Occipital lobe (tissue), 2 donors: Measurements from ENCODE around the gene OR2F2. TPM values are rescaled to one million over a fixed set of nuclear protein-coding genes. Genes with fewer than 3 reads are reported as not detected.

Experiments used
- DNase-seq: peaks from one replicate; lab custom pipeline; 2025; lab: John Stamatoyannopoulos, UW
- total RNA-seq: library from RNA; depleted of rRNA; stranded (reverse); fragments of >200 nt; gene quantifications from one replicate; pipeline ENCODE4 v1.2.3, GENCODE V29; 2014

The OR2F2 gene
- total RNA-seq, 1 donor from 2014 or later = not detected

DNA sequence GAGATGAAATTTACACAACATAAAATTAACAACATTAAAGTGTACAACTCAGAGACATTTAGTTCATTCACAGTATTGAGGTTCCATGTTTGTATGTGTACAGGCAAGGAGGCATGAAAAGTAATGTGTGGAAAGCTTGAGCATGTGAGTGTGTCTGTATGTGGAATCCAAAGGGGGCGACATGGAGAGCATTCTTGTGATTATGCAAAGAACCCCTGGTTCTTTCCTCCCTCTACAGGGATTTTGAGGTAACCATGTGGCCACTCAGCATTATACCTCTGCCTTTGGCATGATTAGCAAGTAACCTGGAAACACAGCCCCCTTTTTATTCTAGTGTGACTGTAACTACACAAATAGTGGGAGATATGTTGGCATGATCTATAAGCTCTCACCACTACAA lies 40.6 kb downstream of the OR2F2 start:
- no peak for DNase-seq

DNA sequence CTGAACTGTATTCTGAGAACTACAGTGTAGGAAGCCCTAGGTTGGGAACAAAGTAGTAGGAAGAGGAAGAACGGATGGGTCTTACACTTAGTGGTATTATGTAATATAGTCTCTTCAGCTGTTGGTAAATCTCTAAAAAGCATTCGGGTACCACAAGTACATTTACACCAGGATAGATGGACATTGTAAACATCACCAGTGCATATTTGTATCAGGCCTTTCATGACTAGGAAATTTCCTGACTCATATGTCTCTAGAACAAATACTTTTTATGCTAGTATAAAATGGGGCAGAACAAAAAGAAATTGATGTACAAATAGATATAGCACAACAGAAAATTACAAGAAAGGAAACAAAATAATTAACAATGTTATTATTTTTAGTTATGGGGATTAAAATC lies 43.6 kb downstream of the OR2F2 start:
- no peak for DNase-seq

DNA sequence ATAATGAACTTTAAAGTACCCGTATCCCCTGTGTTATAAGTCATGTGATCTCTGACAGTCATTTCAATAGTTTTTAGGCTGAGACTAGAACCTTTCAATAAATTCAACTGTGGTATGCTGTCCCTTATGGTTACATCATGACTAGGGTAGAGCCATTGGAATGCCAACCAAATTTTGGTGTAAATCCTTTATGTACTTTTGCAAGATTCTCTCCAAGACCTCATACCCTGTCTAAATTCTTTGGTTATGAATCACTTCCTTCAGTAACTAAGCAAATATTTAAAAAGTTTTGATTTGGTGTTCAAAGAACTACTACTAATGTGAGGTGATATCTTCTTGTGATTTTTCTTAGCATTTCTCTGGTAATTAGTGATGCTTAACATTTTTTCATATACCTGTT lies 44.3 kb downstream of the OR2F2 start:
- DNase-seq = no peak

DNA sequence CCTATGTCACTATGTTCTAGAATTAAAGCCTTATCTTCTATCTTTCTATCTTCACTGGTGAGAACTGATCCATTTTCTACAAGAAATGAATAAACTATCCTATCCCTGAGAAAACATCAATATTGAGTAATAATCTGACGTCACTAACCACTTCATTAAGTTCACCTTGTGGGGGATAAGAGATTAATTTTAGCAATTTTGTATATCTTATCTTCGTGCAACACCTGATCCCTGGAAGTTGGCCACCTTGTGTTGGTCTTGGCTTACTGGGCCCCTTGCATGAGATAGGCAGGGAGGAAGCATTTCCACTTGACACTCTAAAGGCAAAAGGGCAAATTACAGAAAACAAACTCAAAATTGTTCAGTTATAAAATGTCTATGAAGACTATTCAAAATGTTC lies 45.0 kb downstream of the OR2F2 start:
- no peak for DNase-seq

DNA sequence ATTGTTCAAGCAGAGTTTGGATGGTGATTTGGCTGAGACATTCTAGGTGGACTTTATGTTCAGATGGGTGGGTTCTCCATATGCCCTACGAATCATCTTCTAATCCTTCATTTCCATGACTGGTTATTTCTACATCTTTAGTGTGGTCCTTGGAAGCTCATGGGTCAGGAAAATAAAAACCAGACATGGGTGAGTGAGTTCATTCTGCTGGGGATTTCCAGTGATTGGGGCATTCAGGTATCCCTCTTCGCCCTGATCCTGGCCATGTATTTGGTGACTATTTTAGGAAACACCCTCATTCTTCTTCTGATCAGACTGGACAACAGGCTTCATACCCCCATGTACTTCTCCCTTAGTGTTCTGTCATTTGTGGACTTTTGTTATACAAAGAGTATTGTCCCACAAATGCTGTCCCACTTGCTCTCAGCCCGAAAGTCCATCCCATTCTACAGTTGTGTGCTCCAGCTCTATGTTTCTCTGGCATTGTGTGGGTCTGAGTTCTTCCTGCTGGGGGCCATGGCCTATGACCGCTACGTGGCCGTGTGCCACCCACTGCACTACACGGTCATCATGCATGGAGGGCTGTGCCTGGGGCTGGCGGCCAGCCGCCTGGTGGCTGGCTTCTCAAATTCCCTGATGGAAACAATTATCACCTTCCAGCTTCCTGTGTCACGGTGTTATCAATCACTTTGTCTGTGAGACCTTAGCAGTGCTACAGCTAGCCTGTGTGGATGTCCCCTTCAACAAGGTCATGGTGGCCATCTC lies 45.9 kb downstream of the OR2F2 start:
- DNase-seq = no peak

DNA sequence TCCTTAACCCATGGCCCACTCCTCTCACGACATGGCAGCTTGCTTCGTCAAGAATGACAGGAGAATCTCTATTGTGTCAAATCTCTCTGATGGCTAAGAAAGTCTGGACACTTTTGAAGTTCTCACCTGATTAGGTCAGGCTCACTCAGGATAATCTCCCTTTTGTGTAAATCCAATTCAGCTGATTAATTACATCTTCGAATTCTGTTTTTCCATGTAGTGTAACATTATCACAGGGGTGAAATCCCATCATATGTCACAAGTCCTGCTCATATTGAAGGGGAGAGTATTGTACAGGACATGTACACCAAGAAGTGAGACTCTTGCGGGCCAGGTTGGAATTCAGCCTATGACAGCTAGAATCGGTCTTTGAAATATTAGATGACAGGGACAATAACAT lies 48.9 kb downstream of the OR2F2 start:
- DNase-seq = no peak

Other genes starting within 250 kb of the OR2F2 start
- gene CTAGE6, start 177.5 kb upstream of the OR2F2 start, total RNA-seq = not detected
- gene TCAF1, start 33.1 kb upstream of the OR2F2 start, total RNA-seq = 178 TPM
- not detected for gene OR2F1, start 19.6 kb downstream of the OR2F2 start, total RNA-seq
- gene OR6B1, start 65.1 kb downstream of the OR2F2 start, total RNA-seq = not detected
- gene OR2A5, start 113.7 kb downstream of the OR2F2 start, total RNA-seq = not detected
- gene OR2A25, start 134.6 kb downstream of the OR2F2 start, total RNA-seq = not detected
- not detected for gene OR2A12, start 151.0 kb downstream of the OR2F2 start, total RNA-seq
- gene OR2A2, start 174.3 kb downstream of the OR2F2 start, total RNA-seq = not detected
- gene OR2A14, start 187.9 kb downstream of the OR2F2 start, total RNA-seq = not detected
- gene CTAGE4, start 248.2 kb downstream of the OR2F2 start, total RNA-seq = 0.31 TPM